Activated T-cell treated with anti-CD3 and anti-CD28 coated beads for 4 hours (primary cell): ENCODE measurements around the gene IRGC.
A peak's percentile ranks its signal among the peaks of the same experiment; 100 is the strongest.

Experiments used
- DNase-seq: peaks from one replicate; pipeline ENCODE4 v3.0.0-alpha.2; 2020

Gene IRGC

DNA sequence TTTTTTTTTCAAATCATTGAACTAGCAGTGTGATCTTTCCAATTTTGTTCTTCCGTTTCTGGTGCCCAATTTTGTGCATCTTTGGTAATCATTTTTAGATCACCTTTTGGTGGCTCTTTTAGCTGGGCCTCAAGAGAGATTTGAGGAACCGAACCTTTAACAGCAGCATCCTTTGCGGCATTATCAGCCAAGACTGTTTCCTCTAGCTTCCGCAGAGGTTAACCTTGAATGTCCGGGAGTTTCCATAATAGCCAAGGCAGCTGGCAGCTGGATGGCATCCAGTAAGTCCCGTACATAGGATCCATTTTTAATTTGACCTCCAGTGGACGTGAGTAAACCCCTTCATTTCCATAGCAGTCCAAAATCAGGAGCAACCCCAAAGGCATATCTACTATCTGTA is 9.6 kb downstream of the IRGC start:
- no peak for DNase-seq

DNA sequence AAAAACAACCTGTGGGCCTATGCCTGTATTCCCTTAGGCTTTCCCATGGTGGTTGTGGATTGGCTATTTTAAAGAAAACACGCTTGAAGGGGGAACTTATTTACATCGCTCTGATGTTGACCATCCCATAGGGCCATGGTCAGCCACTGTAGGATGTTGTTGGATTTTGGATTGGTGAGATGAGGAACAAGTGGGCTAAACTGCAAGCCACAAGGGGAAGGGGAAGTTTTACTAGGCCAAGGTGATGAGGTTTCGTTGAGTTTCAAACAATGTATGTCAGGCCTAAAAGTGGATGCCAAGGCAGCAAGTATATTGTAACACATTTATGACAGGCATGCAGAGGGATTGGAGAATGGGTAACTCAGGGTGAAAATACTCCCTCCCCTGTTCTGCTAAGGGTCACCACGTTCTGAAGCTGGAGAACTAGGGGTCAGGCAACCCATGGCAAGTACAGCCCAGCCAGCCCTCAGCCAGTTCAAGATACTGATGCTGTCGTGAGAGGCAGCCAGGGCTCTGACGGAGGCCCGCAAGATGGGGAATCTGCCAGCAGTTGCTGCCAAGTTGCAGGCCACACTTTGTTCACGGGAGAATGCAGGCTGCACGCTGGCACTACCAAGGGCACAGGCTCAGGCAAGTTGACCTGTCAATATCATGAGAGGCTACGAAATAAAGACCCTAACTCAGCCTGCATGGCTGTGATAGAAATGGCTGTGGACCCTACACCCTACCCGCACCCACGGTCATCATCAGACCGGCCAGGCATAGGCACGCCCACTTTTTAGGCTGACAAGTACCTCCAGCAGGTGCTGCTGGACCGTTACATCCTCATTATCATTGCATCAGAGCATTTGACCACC is 11.1 kb downstream of the IRGC start:
- DNase-seq = no peak

DNA sequence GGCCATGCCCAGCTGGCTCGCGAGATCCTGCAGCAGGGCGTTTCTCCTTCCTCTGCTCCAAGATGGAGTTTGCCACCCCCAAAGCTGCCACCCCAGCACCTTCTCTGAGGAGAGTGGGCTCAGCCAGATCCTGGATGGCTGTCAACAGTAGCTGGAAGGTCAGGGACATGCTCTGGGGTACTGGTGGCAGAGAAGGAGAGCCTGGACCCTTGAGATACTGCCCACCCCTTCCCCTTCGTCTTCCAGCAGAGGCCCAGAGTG is 11.6 kb downstream of the IRGC start:
- DNase-seq = no peak

DNA sequence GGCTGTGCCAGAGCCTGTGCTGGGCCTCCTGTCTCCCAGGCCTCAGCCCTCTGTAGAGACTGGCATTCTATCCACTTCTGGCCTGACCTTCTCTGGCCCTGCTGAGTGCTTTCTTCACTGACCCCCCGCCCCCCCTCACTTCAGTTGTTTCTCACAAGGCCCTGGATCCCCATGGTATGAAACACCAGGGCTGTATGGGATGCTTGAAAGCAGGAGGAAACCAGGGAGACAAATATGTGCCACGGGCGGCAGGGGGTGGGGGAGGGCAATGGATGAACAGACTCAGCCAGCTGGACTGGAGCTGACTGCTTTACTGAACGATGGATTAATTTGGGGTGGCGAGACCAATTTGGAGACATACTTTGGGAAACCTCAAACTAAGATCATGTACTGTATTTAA is 14.0 kb downstream of the IRGC start:
- DNase-seq = no peak

DNA sequence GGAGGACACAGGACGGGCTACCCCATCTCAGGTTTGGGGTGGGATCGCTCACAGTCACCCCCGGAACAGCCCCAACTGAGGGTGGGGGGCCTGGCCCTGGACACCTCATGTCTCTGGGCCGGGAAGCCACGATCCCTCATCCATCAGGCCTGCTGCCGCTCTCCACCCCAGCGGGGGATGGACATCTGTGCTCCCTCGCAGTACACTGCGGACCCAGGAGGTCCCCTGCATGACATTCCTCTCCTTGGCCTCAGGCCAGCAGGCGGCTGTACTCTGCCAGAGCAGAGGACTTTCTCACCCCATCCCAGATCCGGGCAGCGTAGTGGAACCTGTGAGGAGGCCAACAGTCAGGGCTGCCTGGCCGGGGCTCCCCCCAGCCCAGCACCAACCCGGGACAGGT is 15.5 kb downstream of the IRGC start:
- DNase-seq = no peak

DNA sequence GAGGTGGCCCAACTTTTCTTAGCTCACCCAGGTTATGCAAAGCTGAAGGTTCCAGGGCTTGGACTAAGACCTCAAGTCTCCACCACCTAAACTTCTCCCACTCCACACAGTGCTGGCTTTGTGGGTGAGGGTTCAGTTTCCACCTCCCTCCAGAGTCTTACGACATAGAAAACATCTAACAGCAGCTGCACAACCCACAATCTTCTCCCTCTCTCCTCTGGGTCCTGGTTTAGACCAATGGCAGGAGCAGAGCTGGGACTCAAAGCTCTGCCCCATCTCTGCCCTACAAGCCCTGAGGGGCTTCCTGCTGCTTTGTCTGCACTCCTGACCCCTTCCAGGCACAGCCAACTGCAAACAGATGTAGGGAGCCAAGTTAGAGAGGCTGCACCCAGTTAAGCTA is 16.0 kb downstream of the IRGC start:
- DNase-seq = no peak

DNA sequence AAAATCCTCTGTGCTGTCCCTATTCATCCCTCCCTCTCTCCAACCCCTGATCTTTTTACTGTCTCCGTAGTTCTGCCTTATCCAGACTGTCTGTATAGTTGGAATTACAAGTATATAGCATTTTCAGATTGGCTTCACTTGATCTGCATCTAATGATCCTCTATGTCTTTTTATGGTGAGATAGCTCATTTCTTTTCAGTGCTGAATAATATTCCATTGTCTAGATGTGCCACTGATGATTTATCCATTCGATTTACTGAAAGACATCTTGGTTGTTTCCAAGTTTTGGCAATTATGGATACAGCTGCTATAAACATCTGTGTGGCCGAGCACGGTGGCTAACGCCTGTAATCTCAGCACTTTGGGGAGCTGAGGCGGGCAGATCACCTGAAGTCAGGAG is 19.1 kb downstream of the IRGC start:
- DNase-seq = no peak

DNA sequence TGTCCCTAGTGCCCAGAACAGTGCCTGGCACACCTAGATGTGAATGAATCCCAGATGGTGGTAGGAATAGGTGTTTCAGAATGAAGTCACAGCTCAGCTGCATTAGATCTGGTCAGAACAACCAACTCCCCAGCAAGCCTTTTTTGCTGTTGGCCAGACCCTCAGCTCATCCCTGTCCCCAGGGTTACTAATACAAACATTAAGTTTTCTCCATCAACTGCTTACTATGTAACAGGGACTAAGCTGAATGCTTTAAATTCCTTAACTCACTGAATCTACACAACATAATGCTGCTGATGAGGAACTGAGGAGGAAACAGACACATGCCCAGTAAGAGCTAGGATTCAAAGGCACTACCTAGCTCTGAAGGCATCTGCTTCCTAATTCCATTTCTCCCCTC is 20.1 kb downstream of the IRGC start:
- no peak for DNase-seq

DNA sequence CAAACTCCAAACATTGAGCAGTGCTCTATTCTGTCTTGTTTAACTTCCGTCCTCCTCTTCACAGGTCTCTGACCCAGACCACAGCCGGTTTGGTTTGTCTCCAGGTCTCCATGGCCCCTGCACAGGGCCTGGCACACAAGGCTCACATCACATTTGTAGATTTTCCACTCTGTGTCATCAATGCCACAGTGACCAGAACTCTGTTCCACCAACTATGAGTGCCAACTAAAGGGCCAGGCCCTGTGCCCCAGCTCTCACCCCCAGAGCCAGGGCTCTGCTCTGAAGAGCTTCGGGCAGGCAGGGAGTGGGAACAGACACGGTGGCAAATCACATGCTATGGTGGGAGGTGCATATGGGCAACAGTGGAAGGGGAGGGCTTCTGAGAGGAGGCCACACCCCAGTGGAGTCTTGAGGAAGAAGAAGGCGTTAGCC is 22.9 kb downstream of the IRGC start:
- no peak for DNase-seq

DNA sequence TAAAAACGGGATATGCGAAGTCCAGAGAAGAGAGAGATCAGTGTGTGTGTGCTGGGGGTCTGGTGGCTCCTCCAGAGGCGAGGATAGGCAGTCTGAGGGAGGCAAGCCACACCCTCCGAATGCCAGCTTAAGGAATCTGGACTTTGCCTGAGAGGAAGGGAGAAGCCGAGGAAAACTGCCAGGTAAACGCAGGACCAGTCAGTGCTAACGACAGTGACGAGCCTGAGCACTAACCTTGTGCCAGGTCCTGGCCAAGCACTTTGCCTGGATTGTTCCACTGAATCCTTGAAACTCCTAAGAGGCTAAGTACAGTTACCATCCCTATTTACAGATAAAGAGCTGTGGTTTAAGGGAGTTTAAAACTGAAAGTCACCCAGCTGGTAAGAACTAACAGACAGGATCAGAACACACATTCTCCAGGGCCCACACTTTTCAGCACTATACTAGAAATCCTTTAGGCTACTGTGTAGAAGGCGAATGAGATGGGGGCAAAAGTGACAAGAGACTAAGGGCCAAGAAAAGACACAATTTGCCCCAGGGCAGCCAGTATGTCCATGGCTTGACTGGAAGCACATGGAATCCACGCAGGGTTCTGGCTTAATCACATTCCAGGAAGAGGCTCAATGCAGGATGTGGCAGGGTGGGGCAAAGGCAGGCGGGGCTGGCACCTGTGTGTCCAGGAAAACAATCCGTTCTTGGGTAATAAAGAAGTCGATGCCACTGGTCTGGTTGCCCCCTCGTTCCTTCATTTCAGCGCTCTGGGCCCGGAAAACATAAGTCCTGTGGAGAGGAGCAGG is 23.8 kb downstream of the IRGC start:
- DNase-seq = no peak

DNA sequence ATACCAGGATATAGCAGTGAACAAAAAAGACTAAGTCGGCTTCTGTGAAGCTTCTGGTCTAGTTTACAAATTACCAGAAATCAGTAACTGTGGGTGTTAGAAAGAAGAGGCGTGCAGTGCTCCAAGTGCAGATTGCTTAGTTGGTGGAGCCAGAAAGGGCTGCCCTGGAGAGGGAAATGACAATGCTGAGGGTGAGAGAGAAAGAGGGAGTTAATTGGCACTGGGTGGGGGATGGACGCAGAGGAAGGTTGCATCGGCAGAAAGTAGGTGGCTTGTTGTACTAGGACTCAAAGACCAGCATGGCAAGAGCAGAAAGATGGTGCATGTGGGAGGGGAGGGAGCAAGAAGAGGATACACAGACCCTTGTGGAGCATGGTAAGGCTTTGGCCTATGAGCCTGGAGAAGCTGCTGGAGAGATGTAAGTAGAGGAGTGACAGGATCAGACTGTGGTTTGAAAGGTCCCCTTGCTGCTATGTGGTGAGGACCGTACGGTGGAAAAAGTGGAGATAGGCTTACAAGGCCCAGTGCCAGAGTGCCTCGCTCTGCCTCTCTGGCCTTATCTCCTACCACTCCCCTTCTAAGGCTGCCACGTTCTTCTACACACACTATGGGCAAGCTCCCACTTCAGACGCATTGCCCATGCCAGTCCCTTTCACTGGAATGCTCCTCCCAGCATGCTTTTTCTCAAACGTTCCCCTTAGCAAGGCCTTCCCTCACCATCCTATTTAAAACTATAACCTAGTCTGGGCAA is 25.4 kb downstream of the IRGC start:
- DNase-seq = no peak

DNA sequence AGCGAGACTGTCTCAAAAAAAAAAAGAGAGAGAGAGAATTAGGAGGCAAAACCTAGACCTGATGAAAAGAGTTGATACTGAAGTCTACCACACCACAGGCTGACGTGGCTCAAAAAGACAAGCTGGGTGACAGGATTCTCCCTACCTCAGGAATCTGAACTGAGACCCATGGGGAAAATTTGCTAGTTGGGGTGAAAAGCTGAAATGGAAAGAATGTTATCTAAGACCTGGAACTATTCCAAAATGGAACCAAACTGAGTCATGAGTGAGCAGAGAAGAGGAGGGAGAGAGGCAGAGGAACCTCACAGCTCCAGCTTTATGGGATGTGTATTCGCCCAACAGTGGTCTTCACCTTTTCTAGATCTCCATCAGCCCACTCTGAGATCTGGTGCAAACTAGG is 27.2 kb downstream of the IRGC start:
- no peak for DNase-seq

DNA sequence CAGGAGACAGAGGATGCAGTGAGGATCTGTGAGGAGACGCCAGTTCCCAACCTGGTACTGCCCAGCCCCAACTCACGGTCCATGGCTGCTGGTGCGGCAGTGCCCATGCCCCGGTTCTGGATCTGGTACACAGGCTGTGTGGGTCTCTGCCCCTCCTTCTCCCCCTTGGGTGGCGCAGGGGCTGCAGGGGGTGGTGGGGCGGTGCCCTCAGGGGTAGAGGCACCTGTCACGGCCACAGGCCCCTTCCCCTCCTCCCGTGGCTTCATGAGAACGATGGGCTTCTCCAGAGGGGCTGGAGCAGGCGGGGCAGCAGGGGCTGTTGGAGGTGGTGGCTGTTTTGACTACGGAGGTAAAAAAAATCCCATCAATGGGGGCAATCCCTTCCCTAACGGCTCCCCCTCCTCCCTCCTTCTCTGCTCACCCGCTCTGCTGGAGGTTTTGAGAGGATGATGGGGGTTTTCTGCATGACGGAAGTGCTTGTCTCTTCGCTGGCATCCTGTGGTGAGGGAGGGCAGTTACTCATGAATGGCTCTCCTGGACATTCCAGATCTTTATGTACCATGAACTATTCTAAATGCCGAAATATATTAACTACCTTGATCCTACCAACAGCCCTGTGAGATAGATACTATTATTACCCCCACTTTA is 31.8 kb downstream of the IRGC start:
- DNase-seq = no peak

DNA sequence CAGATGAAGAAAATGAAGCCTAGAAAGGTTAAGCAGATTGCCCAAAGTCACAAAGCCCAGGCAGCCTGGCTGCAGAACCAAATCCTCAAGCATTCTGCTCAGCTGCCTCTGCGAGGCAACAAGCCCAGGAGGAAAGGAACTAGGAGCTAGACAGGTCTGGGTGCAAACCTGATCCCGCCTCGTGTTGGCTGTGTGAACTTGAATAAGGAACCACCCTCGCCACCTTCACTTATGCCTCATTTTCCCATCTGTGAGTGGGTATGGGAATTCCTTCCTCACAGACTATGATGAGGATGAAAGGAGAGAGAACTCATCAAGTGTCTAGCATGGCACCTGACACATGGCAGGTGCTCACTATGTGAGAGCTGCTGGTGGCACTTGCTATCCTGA is 32.3 kb downstream of the IRGC start:
- no peak for DNase-seq

DNA sequence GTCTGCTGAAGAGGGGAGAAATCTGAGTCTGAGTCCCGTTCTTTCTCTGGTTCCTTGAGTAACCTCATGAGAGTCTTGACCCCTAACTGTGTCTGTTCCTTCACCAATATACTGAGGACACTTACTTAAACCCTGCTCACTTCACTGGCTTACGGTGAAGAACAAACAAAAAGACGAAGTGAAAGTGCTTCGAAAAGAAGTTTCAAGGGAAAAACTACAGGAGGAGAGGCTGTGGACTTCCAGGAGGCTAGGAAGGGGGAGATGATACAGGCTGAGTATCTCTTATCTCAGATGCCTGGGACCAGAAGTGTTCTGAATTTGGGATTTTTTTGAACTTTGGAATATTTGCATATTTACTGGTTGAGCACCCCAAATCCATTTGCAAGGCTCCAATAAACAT is 32.8 kb downstream of the IRGC start:
- DNase-seq = no peak

DNA sequence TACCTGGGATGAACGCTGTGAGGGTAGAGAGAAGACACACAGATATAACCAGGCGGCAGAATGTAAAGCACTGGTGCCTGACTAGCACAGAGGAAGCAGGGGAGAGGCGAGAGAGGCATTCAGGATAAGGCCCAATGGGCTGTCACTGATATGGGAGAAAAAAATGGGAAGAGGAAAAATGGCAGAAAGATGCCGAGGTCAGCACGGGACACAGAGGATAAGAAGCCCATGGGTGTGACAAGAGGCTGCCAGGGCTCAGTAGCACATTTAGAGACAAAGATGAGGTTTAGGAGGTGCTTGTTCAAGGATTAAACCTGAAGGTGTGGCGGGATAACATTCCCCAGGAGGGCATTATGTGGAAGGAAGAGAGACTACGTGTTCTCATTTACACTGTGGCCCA is 33.3 kb downstream of the IRGC start:
- no peak for DNase-seq

DNA sequence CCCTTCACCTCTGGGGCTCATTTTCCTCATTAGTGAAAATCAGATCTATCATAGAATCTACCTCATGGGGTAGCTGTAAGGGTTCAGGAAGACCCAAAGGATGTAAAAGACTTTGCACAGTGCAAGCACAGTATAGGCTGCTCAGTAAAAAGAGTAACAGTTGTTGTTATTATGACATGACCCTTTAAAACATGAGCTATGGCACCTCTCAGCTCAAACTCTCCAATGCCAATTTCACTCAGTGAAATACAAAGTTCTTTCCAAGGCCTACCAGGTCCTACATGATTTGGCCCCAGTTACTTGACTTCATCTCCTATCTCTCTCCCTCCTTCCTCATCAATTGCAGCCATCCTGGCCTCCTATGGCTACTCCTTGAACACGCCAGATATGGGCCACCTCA is 34.0 kb downstream of the IRGC start:
- DNase-seq = no peak

DNA sequence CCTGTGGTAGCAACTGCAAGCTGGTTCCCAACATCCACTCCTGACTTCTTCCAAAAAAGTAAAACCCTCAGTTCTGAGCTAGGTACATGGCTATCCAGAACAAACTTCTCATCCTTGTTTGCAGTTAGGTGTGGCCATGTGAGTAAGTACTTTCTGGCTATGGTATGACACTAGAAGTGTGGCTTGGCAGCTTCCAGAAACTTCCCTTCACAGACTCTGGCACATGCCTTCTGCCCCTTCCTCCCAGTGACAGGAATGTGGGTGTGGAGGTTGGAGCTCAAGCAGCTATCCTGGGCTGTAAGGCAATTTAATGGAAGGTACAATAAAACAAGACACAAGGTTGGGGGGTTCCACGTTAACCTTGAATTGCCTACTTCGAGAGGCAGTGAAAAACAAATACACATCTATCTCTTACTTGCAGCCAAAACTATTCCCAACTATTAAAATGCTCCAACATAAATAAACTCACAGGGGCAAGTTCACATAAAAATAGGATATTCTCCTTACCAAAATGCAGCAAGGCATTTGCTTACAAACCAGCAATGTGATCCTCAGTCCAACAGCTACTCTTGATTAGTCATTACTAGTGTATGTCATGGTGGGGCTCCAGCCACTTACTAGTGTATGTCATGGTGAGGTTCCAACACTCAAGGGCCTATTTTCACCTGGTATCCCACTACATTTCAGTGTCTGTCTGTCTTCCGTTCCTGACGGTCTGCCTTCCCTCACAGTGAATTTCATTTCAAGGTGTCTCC is 35.8 kb downstream of the IRGC start:
- DNase-seq = no peak

DNA sequence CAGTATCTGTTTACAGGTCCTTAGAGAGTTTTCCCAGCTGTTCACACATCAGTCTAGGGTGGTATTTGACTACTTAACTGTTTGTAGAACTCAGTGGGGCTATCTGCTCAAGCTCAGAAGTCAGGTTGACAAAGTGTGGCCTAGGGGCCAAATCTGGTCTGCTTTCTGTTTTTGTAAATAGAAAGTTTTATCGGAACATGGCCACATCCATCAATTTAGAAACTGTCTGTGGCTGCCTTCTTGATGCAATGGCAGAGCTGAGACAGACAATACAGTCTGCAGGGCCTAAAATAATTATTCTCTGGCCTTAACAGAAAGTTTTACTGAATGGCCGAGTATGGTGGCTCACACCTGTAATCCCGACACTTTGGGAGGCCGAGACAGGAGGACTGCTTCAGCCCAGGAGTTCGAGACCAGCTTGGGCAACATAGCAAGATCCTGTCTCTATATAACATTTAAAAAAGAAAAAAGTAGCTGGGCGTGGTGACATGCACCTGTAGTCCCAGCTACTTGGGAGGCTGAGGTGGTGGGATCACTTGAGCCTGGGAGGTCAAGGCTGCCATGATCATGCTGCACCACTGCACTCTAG is 36.5 kb downstream of the IRGC start:
- no peak for DNase-seq

DNA sequence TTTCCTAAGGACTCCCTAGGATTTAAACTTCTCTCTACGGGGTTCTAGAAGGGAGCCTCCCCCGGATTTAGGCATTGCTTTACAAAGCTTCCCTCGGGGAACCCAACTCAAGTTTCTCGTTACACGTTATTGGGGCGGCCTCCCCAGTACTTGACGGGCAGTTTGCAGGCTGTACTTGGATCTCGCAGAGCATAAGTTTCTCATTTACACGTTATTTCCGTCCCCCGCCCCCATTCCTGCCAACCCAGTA is 38.3 kb downstream of the IRGC start:
- no peak for DNase-seq

DNA sequence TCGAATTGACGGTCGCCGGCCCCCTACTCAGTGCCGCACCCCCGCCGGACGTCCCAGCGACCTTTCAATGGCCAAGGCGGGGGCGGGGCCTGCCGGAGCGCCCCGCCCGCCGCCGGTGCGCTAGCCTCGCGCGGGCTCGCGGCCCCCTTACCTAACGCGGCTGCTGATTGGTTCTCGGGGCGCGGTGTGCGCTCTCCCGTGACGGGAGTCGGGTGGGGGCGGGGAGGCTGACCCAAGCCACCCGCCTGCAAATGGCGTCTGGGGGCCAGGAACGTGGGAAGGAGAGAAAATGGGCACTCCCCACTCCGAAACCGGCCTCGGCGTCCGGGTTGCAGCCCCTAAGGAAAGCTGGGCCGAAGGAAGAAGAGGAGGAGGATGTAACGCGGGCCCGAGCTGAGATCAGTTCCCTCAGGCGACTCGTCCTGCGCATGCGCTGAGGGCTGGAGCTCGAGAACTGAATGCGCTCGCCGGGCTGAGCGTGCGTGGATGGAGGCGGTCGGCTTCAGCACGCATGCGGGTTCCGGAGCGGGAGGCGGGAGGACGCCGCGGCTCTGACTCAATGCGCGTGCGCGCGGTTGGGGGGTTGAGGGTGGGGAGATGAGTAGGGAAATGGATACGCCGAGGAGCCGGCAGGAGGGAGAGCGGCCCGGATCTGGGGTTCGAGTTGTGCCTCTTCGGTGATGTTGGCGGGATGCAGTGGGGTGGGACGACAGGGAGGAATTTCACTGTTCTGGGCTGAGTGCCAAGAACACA is 38.8 kb downstream of the IRGC start, which contains the start of gene SMG9:
Gene SMG9, minus strand, starts transcription at position 460 of the 753 bp plus-strand sequence. CDS start 4,221 bp downstream, outside the sequence.
- DNase-seq = peak; percentile 97
